Stimulated activated CD4-positive, alpha-beta T cell treated with anti-CD3 and anti-CD28 coated beads, Interleukin-15, amount 100 ng/mL, for 1 hour (primary cell): ENCODE measurements around the gene TFR2.
"Not testable (repeated sequence)": the region's sequence is repeated elsewhere in the genome, so short reads cannot be mapped to it uniquely, and the experiment has no call there.

Experiments used
- DNase-seq, 2 donors: peaks; one replicate each; pipeline ENCODE4 v3.0.0-alpha.2; 2020; ENCODE audit warnings: low read depth in 1 of 2, low spot score in 1 of 2

Gene TFR2

DNA sequence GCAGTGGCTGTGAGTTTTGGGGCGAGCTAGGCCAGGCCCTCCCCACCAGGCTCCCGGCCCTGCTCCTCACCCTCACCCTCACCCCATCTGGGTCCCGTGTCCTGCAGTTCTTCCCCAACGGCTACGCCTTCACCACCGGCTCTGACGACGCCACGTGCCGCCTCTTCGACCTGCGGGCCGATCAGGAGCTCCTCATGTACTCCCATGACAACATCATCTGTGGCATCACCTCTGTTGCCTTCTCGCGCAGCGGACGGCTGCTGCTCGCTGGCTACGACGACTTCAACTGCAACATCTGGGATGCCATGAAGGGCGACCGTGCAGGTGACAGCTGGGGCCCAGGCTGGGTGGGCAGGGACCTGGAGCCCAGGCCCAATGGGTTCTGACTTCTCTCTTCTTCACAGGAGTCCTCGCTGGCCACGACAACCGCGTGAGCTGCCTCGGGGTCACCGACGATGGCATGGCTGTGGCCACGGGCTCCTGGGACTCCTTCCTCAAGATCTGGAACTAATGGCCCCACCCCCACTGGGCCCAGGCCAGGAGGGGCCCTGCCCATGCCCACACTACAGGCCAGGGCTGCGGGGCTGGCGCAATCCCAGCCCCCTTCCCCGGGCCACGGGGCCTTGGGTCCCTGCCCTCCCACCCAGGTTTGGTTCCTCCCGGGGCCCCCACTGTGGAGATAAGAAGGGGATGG lies 37.1 kb upstream of the TFR2 start:
- DNase-seq, result no peak

DNA sequence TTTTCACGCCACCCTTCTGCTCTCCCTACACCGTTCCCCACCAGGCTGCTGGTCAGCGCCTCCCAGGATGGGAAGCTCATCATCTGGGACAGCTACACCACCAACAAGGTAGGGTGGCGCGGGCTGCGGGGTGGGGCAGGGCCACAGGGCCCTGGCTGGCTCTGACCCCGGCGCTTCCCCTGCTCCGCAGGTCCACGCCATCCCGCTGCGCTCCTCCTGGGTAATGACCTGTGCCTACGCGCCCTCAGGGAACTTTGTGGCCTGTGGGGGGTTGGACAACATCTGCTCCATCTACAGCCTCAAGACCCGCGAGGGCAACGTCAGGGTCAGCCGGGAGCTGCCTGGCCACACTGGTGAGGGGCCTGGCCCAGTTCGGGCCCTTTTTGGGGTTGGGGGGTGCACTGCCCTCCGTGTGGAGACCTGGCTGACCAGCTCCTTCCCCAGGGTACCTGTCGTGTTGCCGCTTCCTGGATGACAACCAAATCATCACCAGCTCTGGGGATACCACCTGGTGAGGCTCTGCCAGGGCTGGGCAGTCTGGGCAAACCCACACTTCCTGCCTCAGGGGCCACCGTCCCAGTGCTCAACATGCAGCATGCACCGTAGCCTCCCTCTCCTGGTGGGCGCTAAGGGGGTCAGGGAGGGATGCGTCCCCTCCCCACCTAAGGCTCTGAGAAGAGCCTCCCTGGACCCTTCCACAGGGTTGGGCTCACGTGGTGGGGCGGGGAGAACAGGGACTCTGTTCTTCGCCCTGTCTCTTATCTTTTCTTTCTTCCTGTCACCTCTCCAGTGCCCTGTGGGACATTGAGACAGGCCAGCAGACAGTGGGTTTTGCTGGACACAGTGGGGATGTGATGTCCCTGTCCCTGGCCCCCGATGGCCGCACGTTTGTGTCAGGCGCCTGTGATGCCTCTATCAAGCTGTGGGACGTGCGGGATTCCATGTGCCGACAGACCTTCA lies 36.2 kb upstream of the TFR2 start:
- DNase-seq, result no peak

DNA sequence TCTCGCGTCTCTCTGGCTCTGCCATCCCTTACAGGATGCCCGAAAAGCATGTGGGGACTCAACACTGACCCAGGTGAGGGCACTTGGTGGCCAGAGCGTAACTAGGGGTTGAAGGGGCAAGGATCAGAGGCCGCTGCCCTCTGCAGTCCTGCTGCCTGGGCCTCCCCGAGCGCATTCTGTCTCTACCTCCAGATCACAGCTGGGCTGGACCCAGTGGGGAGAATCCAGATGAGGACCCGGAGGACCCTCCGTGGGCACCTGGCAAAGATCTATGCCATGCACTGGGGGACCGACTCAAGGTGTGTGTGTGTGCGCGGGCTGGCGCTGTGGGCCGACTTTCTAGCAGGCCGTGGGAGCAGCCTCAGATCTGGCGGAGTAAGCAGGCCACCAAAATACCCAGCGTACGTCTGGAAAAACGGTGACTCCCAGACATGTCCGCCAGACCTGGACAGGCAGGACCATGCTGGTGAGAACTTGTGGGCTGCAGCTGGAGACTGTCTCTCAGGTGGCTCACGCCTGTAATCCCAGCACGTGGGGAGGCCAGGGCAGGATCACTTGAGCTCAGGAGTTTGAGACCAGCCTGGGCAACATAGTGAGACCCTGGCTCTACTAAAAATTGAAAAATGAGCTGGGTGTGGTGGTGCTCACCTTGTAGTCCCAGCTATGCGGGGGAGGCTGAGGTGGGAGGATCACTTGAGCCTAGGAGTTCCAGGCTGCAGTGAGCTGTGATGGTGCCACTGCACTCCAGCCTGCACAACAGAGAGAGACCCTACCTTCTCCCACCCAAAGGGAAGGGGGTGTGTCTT lies 35.4 kb upstream of the TFR2 start:
- no peak for DNase-seq

DNA sequence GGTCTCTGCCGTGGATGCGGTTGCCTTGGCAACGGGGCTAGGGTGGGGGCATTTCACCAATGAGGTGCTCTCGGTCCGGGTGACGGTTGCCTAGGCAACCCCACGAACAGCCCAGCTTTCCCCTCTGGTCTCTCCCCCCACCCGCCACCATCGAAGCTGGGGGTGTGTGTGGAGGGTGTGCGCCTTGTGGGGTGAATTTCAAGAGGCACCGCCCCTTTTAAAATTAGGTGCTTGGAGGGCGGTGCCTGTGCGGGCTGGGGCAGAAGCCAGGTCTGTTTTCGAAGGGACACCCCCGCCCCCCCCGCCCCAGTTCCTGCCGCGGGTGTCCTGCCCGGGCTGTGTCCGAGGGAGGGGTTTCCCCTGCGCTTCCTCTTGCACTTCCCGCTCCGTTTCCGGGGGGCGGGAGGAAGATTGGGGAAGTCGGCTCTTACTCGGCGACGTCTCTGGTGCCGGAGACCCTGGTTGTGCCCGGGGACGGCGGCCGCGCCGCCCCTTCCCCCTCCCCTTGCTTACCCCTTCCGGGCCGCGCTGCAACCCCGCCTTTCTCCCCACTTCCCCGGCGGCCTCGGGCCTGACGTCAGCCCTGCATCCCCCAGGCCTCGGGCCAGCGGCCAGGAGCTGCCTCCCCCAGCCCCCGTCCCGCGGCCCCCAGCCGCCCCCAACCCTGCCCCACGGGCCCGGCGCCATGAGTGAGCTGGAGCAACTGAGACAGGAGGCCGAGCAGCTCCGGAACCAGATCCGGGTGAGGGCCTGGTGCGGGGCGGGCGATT lies 34.4 kb upstream of the TFR2 start:
- DNase-seq, result peak; percentile 57 to 76

DNA sequence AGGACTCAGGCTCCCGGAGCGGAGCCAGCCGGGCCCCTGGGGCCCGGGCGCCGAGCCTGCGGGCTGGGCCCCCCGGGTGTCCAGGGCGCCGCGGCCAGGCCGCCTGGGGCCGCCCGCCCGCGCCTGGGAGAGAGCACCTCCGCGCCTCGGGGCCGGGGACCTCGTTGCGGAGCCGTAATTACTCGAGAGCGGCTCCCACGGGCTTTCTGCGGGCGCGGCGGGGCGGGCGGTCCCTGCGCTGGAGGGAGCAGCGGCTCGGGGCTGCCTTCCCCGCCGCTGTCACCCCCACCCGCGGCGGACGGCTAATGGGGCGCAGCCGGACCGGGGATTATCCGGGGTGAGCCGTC lies 33.7 kb upstream of the TFR2 start:
- no peak for DNase-seq

DNA sequence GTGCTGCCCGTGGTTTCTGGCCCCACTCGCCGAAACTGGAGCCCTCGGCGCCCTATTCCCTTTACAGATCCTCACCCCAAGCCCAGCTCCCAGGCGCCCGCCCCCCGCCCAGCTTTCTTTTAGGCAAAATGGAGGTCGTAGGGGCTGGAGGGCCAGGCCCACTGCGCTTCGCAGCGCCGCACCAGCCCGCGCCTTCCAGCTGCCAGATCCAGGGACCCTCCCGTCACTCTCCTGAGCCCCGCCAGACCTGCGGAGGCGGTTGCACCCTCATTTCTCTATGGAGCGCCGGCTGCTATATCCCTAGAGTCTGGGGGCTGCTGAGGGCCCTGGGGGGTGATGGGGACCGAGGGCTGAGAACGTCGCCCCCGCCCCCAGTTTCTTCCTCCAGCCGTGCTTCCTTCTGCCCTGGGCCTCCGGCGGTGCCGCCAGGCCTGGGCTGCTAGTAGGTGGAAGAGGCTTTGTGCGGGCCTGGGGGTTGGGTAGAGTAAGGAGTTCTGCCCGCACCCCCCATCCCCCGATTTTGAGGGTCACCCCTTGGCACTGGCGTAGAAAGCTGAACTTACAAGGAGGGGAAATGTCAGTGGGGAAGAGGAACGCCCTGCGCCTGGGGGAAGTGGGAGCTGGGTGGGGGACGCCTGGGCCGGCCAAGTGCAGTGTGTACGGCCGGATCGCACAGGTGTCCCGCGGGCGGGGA lies 33.2 kb upstream of the TFR2 start:
- no peak for DNase-seq

DNA sequence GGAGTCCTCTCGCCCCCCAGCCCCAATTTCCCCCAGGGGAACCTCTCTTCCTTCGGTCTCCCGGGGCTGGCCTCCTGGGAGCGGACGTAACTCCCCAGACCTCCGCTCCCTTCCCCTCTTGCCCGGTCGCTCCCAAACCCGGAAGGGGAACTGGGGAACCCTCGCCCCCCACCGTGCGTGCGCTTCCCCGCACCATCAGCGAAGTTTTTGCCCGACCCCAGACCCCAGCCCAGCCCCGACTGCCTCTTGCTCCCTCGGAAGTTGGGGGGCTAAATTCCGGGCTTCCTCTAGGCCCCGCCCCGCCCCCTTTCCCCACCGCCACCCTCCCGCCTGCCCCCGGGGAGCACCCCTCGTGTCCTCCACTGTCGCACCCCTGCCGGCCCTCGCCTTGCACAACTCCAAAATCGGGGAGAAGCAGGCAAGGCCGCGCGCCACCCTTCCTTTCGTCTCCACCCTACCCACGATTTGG lies 32.6 kb upstream of the TFR2 start:
- DNase-seq, result no peak

DNA sequence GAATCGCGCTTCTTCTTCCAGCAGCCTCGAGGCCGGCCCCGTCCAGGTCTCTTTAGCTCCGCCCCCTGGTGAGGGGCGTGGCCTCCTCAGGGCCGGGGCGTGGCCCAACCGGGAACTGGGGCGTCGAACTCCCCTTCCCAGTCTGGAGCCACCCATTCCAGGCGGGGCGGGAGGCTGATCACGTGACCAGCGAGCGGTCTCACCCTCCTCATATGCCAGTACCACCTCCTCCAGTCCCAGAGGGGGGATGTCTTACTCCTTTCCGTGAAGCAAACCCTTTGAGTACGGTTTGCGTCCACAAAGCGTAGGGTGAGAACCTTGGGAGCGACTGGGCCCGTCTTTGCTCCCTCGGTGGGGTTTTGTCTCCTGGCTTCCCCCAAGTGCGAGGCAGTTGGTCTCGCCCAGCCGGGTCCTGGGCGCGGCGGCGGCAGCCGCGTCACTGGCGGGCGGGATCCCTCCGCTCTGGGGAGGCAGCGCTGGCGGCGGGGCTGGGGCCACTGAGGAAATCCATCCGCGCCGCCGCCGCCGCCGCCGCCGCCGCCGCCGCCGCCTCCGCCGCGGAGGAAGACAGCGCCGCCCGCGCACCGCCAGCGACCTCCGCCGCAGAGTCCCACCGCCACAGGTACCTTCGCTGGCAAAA lies 32.1 kb upstream of the TFR2 start, which contains the start of gene GNB2:
Gene GNB2 (plus strand): TSS at position 439 of the 640 bp plus-strand sequence. CDS start 2,526 bp downstream, outside the sequence.
- DNase-seq, result peak; percentile 97 to 99

DNA sequence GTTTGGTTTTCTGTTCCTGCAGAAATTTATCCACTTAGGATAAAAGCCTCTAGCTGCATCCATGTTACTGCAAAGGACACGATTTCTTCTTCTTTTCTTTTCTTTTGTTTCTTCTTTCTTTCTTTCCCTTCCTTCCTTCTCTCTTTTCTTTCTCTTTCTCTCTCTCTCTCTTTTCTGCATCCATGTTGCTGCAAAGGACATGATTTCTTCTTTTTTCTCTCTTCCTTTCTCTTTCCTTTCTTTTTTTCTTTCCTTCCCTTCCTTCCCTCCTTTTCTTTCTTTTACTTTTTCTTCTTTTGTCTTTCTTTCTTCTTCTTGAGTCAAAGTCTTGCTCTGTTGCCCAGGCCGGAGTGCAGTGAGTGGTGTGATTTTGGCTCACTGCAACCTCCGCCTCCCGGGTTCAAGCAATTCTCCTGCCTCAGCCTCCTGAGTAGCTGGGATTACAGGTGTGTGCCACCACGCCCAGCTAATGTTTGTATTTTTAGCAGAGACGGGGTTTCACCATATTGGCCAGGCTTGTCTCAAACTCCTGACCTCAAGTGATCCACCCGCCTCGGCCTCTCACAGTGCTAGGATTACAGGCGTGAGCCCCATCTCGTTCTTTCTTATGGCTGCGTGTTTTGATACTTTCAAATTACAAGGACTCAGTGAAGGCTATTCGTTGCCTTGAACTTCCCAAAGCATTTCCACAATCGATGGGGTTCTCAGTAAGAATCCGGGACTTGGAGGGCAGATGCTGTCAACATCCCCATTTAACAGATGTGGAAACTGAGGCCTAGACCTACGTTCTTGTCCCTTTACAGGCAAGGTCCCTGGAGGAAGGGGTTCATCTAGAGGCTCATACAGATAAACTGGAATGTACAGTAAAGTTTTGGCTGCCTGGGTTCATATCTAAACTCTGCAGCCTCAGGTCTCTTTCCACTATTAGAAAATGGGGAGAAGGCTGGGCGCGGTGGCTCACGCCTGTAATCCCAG lies 30.3 kb upstream of the TFR2 start:
- DNase-seq, result no peak

DNA sequence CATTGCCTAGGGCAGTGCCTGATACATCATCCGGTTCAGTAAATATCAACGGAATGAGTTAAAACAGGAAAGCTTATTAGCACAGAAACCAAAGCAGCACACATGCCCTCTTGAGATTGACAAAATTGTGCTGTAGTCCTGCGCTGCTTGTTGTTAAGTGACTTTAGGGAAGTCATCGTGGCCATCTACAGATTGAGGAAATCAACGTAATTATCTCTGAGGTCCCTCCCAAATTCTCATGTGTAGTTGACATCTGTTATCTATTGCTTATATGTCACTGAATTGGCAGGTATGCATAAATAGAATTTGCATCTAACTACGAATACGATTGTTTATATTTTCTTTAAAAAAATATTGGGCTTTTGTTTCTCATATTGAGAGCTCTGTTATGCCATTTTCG lies 28.7 kb upstream of the TFR2 start:
- DNase-seq, result no peak

DNA sequence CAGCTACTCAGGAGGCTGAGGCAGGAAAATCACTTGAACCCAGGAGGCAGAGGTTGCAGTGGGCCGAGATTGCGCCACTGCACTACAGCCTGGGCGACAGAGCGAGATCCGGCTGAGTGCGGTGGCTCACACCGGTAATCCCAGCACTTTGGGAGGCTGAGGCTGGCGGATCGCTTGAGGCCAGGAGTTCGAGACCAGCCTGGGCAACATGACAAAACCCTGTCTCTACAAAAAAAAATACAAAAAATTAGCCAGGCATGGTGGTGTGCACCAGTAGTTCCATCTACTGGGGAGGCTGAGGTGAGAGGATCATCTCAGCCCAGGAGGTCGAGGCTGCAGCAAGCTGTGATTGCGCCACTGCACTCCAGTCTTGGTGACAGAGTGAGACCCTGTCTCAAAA lies 27.8 kb upstream of the TFR2 start:
- not testable (repeated sequence) for DNase-seq

DNA sequence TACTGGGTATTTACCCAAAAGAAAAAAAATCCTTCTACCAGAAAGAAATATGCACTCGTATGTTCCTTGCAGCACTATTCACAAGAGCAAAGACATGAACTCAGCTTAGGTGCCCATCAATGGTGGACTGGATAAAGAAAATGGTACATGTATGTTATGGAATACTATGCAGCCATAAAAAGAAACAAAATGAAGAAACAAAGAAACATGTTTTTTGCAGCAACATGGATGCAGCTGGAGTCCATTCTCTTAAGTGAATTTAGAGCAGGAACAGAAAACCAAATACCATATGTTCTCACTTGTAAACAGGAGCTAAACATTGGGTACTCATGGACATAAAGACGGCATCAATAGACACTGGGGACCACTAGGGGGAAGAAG lies 26.7 kb upstream of the TFR2 start:
- no peak for DNase-seq

DNA sequence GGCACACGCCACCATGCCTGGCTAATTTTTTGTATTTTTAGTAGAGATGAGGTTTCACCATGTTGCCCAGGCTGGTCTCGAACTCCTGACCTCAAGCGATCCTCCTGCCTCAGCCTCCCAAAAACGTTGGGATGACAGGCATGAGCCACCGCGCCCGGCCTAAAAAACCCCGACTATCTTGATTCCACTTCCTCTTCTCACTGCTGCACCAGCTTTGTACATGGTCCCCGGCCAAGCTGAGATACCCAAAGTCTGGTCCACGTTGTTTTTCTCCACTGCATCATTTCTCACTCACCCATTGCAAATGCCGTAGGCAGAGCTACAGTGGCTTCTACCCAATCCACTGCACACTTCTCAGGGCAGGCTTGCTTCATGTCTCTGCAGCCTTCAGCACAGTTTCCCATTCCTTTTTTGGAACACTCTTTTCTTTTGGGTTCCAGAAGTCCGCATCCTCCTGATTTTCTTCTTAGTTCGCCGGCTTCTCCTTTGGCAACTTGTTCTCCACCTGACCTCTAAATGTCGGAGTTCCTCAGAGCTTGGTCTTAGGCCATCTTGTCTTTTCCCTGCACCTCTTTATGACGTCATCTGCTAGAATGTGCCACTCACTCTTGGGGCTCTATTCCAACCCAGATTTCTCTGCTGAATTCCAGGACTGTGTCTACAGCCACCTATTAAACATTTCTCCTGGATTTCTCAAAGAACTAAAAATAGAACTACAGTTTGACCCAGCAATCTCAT lies 26.1 kb upstream of the TFR2 start:
- no peak for DNase-seq

DNA sequence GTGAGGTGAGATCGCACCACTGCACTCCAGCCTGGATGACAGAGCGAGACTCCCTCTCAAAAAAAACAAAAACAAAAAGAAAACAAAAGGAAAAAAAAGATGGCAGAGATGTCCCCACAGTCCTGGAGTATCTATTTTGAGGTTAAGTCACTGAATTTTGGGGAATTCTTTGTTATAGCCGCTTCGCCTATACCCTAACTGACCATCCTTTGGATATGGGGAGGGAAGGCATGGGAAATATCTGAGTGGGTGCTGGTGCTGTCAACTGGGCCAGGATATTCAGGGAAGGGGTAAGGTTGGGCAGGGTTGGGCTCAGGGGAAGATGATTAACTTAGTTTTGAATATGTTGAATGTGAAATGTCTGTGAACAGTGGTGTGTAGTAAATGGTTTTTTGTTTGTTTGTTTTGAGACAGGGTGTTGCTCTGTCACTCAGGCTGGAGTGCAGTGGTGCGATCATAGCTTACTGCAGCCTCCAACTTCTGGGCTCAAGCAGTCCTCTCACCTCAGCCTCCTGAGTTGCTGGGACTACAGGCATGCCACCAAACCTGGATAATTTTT lies 23.9 kb upstream of the TFR2 start:
- DNase-seq, result no peak

DNA sequence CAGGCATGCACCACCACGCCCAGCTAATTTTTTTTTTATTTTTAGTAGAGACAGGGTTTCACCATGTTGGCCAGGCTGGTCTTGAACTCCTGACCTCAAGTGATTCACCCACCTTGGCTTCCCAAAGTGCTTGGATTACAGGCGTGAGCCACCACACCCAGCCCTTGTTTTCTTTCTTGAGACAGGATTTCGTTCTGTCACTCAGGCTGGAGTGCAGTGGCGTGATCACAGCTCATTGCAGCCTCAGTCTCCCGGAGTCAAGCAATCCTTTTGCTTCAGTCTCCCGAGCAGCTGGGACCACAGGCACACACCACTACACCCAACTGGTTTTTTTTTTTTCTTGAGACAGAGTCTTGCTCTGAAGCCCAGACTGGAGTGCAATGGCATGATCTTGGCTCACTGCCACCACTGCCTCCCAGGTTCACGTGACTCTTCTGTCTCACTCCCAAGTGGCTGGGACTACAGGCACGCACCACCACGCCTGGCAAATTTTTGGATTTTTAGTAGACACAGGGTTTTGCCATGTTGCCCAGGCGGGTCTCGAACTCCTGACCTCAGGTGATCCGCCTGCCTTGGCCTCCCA lies 20.9 kb upstream of the TFR2 start:
- not testable (repeated sequence) for DNase-seq

DNA sequence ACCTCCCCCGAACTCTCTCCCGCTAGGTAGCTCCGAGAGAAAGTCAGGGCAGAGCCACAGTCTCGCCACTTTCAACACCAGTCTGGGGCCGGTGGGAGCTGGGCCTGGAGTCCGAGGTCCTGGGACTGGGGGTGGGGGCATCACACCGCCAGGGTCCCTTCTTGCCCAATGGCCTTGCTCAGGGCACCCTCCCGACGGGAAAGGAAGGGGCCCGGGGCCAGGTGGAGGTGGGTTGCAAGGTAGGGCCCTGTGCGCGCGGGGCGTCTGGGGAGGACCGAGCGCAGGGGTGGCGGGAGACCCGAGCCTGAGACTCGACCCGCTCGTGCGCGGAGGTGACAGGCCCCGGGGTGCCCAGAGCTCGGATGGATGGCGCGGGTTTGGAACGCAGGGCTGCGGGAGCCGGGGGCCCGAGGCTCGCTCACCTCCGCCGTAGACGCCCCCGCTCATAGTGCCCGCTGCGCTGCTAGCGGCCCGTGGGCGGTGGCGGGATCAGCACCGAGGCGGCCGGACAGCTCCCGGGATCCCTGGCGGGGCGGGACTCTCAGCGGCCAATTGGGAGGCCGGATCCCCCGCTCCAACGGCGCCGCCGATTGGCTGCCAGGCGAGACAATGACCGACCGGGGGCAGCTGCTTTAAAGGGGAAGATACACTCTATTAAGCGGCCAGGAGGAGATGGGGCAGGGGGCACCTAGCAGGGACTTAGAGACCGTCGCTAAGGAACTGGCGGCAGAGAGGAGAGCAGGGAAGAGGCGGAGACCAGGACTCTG lies 14.7 kb upstream of the TFR2 start, which contains the start of gene ACTL6B:
Gene ACTL6B (minus strand): TSS at position 541 of the 767 bp plus-strand sequence. CDS start 94 bp downstream, at position 447.
- DNase-seq, result peak in 1 of 2 donors; percentile 45
